ENCODE results near the gene MAGEA10. TPM values are rescaled to one million over a fixed set of nuclear protein-coding genes. Genes with fewer than 3 reads are reported as not detected.
A peak's percentile ranks its signal among the peaks of the same experiment; 100 is the strongest.

Gene MAGEA10
- total and polyA plus RNA-seq, 9 of the 15 experiments (the other 6 are each of a cell fraction or from before 2014, with no cell fraction given) = 0.06 to 0.45 (median 0.15) TPM; not detected in 4

DNA sequence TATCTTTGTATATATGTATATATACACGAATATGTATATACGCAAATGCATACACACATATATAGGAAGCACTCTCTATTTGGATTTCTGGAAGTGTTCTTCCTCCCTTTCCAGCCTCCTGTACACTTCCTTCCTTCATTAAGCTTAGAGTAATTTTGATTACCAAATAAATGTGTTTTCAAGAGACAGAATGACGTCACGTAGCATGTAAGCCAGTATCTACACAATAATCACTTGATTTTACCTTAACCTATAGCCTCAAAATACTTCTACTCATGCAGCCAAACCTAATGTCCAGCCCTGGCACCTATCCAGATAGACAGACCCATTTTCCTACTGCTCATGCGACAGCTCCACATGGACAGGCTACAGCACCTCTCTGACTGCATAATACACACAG is 29.9 kb downstream of the MAGEA10 start:
- intact Hi-C loops (cut with micrococcal nuclease) (no loop called here), in situ Hi-C loops (cut with MboI) (no loop called here)
- no TSS peak for BruUV-seq (replicated peaks)
- TF ChIP-seq ZNF79 (CRISPR knock-in tag; IDR thresholded peaks at IDR 0.05; ENCODE audit: low read depth) = no peak
- peak; percentile 53 for TF ChIP-seq NFIC (IDR thresholded peaks at IDR 0.05)
- TF ChIP-seq TEAD2 (tag; IDR thresholded peaks at IDR 0.05) = no peak
- TF ChIP-seq BRCA1 (IDR thresholded peaks at IDR 0.05) = no peak
- TF ChIP-seq BRCA1 (CRISPR knock-in tag; IDR thresholded peaks at IDR 0.05) = no peak
- TF ChIP-seq, protein P1, sequence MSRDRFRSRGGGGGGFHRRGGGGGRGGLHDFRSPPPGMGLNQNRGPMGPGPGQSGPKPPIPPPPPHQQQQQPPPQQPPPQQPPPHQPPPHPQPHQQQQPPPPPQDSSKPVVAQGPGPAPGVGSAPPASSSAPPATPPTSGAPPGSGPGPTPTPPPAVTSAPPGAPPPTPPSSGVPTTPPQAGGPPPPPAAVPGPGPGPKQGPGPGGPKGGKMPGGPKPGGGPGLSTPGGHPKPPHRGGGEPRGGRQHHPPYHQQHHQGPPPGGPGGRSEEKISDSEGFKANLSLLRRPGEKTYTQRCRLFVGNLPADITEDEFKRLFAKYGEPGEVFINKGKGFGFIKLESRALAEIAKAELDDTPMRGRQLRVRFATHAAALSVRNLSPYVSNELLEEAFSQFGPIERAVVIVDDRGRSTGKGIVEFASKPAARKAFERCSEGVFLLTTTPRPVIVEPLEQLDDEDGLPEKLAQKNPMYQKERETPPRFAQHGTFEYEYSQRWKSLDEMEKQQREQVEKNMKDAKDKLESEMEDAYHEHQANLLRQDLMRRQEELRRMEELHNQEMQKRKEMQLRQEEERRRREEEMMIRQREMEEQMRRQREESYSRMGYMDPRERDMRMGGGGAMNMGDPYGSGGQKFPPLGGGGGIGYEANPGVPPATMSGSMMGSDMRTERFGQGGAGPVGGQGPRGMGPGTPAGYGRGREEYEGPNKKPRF (IDR thresholded peaks at IDR 0.05; ENCODE audit: low read depth, low read length) = no peak
- no peak for TF ChIP-seq OTX1 (CRISPR knock-in tag; IDR thresholded peaks at IDR 0.05)
- no peak for TF ChIP-seq MCM2 (IDR thresholded peaks at IDR 0.05; ENCODE audit: low read depth)
- H3K79me2 ChIP-seq (ENCODE audit: control insufficient read depth, insufficient read depth, low read length) = no peaks in the 10 kb centered on the region
- no peaks in the 10 kb centered on the region for H3K9me1 ChIP-seq (ENCODE audit: control insufficient read depth, insufficient read depth, low read length)
- peaks cover 0 to 2% of the 10 kb centered on the region in 2 experiments; a peak in 1 of 5 replicates for H3K4me1 ChIP-seq (replicated peaks in 1 of 2; ENCODE audit: control insufficient read depth in 2 of 2, insufficient read depth in 2 of 2, low read length in 2 of 2)
- no peaks in the 10 kb centered on the region for H3K9me3 ChIP-seq (replicated peaks; ENCODE audit: control insufficient read depth, insufficient read depth, low read depth, low read length)
- no peak overlapping the region for H2AFZ ChIP-seq (ENCODE audit: low read depth, low read length)
- FAIRE-seq = no peak
- H3K4me2 ChIP-seq (ENCODE audit: insufficient read depth, low read length) = no peak overlapping the region
- ATAC-seq = no peak
- no peak overlapping the region for H3K9ac ChIP-seq (ENCODE audit: insufficient read depth in 1 of 2, low read depth in 2 of 2, low read length in 2 of 2)
- 79% methylated on average over 5 of the region's 5 CpGs for WGBS (ENCODE audit: insufficient coverage, low coverage, missing lambda C conversion rate)
- H3K27ac ChIP-seq (ENCODE audit: extremely low read depth, low read depth, low read length) = no peak overlapping the region
- CTCF ChIA-PET (ENCODE audit: low intra/inter-chr PET ratio) = no interaction called here
- no peak overlapping the region for H3K4me3 ChIP-seq
- POLR2A ChIA-PET = no interaction called here
- no peaks in the 10 kb centered on the region for H3K36me3 ChIP-seq (ENCODE audit: control insufficient read depth, insufficient read depth, low read length)
- H3K27me3 ChIP-seq (ENCODE audit: control insufficient read depth in 2 of 2, insufficient read depth in 2 of 2, low read length in 2 of 2) = no peaks in the 10 kb centered on the region
- DNase-seq (ENCODE audit: extremely low read depth in 1 of 4, low spot score in 3 of 4) = no peak
- H4K20me1 ChIP-seq (replicated peaks; ENCODE audit: control insufficient read depth, insufficient read depth, low read length) = no peaks in the 10 kb centered on the region
